ENCODE measurements around the gene TIGD7. TPM values are rescaled to one million over a fixed set of nuclear protein-coding genes. Genes with fewer than 3 reads are reported as not detected.

Gene TIGD7
- total and polyA plus RNA-seq, 8 donors, result 3.4 to 14.8 (median 11.6) TPM

- ATAC-seq (peak; percentile 97), DNase-seq (peak; percentile 96 to 98 (median 96))
- TF ChIP-seq CTCF (IDR thresholded peaks at IDR 0.05), result no peak
- peaks cover 13 to 37% of the 10 kb centered on the region in 2 donors for H3K4me1 ChIP-seq
- H3K9me3 ChIP-seq, result peaks cover 0 to 13% of the 10 kb centered on the region in 2 donors
- H3K27me3 ChIP-seq, result no peaks in the 10 kb centered on the region
- peaks cover 0 to 31% of the 10 kb centered on the region in 2 donors for H3K36me3 ChIP-seq
- peak within 1 kb of the TSS; percentile 77 to 98 for H3K4me3 ChIP-seq
- intact Hi-C loops (cut with DNase I), result no loop called here
- peak within 1 kb of the TSS; percentile 99 to 100 for H3K27ac ChIP-seq
Measured at GRCh38 chr16:3282730-3283542, 22.3 kb downstream of the TIGD7 start, which contains the start of gene ZNF263. ZNF263 (plus strand) TSS chr16:3283491; CDS start chr16:3283819, 328 bp downstream.

GRCh38 chr16:3282103-3282729, 23.0 kb downstream of the TIGD7 start:
- no peak for TF ChIP-seq CTCF (IDR thresholded peaks at IDR 0.05)
- H3K4me3 ChIP-seq, result peak overlapping the region; percentile 77 to 98
- H3K4me1 ChIP-seq, result peaks cover 13 to 37% of the 10 kb centered on the region in 2 donors
- DNase-seq (no peak), ATAC-seq (peak; percentile 52)
- intact Hi-C loops (cut with DNase I), result no loop called here
- peaks cover 0 to 24% of the 10 kb centered on the region in 2 donors for H3K36me3 ChIP-seq
- peak overlapping the region; percentile 99 to 100 for H3K27ac ChIP-seq
- H3K27me3 ChIP-seq, result no peaks in the 10 kb centered on the region
- peaks cover 0 to 8% of the 10 kb centered on the region in 2 donors for H3K9me3 ChIP-seq

- Histone ChIP-seq H3K36me3 (peaks cover 0 to 15% of the 10 kb centered on the region in 2 donors), H3K9me3 (peaks cover 0 to 3% of the 10 kb centered on the region in 2 donors), H3K27me3 (peaks cover 0 to 6% of the 10 kb centered on the region in 2 donors), H3K27ac (no peak overlapping the region), H3K4me1 (peaks cover 13 to 37% of the 10 kb centered on the region in 2 donors), H3K4me3 (no peak overlapping the region)
- intact Hi-C loops (cut with DNase I), result no loop called here
- no peak for DNase-seq
- no peak for ATAC-seq
- TF ChIP-seq CTCF (IDR thresholded peaks at IDR 0.05), result no peak
Measured at GRCh38 chr16:3281222-3281820, 23.9 kb downstream of the TIGD7 start.

- H3K27ac ChIP-seq, result no peak overlapping the region
- no peak for TF ChIP-seq CTCF (IDR thresholded peaks at IDR 0.05)
- no peak overlapping the region for H3K4me3 ChIP-seq
- H3K36me3 ChIP-seq, result no peaks in the 10 kb centered on the region
- H3K27me3 ChIP-seq, result peaks cover 0 to 8% of the 10 kb centered on the region in 2 donors
- DNase-seq (no peak), ATAC-seq (no peak)
- no peaks in the 10 kb centered on the region for H3K9me3 ChIP-seq
- peaks cover 0 to 4% of the 10 kb centered on the region in 2 donors for H3K4me1 ChIP-seq
- intact Hi-C loops (cut with DNase I), result no loop called here
Measured at GRCh38 chr16:3276679-3277078, 28.6 kb downstream of the TIGD7 start.

- H3K27ac ChIP-seq, result no peak overlapping the region
- TF ChIP-seq CTCF (IDR thresholded peaks at IDR 0.05), result no peak
- no peaks in the 10 kb centered on the region for H3K9me3 ChIP-seq
- no peaks in the 10 kb centered on the region for H3K4me1 ChIP-seq
- no peak for DNase-seq
- intact Hi-C loops (cut with DNase I), result no loop called here
- no peak overlapping the region for H3K4me3 ChIP-seq
- no peak for ATAC-seq
- H3K27me3 ChIP-seq, result peaks cover 0 to 8% of the 10 kb centered on the region in 2 donors
- H3K36me3 ChIP-seq, result no peaks in the 10 kb centered on the region
Measured at GRCh38 chr16:3274947-3275346, 30.3 kb downstream of the TIGD7 start.
